SHP77 (cell line): ENCODE measurements around the gene FOXK1.

ENCODE experiments used
- DNase-seq, 2 experiments: peaks; one replicate each; lab custom pipeline; 2025; lab: John Stamatoyannopoulos, UW

FOXK1 gene

GRCh38 chr7:4744391-4745264, 62.5 kb downstream of the FOXK1 start:
- peak; percentile 98 to 99 for DNase-seq

GRCh38 chr7:4745265-4745919, 63.3 kb downstream of the FOXK1 start:
- DNase-seq: no peak

- no peak for DNase-seq
These were observed 64.2 kb downstream of the FOXK1 start for GRCh38 chr7:4745971-4746919.

GRCh38 chr7:4747013-4747412, 64.9 kb downstream of the FOXK1 start:
- no peak for DNase-seq

- no peak for DNase-seq
These were observed 65.7 kb downstream of the FOXK1 start for GRCh38 chr7:4747746-4748145.

GRCh38 chr7:4748231-4748681, 66.2 kb downstream of the FOXK1 start:
- DNase-seq: no peak

GRCh38 chr7:4749363-4749762, 67.3 kb downstream of the FOXK1 start:
- DNase-seq: no peak

GRCh38 chr7:4749798-4750197, 67.7 kb downstream of the FOXK1 start:
- no peak for DNase-seq

GRCh38 chr7:4751398-4751947, 69.4 kb downstream of the FOXK1 start:
- DNase-seq: no peak

- DNase-seq: peak; percentile 76 to 89
These were observed 71.7 kb downstream of the FOXK1 start for GRCh38 chr7:4753598-4754432.

GRCh38 chr7:4754433-4755010, 72.4 kb downstream of the FOXK1 start:
- DNase-seq: no peak

- DNase-seq: no peak
These were observed 73.0 kb downstream of the FOXK1 start for GRCh38 chr7:4755045-4755444.

- DNase-seq: no peak
These were observed 76.0 kb downstream of the FOXK1 start for GRCh38 chr7:4758111-4758510.

GRCh38 chr7:4758791-4759190, 76.7 kb downstream of the FOXK1 start:
- no peak for DNase-seq

GRCh38 chr7:4759211-4759610, 77.1 kb downstream of the FOXK1 start:
- DNase-seq: no peak

GRCh38 chr7:4760952-4761351, 78.9 kb downstream of the FOXK1 start:
- no peak for DNase-seq

- no peak for DNase-seq
These were observed 80.3 kb downstream of the FOXK1 start for GRCh38 chr7:4762121-4763055.

- DNase-seq: no peak
These were observed 81.1 kb downstream of the FOXK1 start for GRCh38 chr7:4763091-4763793.

- DNase-seq: no peak
These were observed 81.7 kb downstream of the FOXK1 start for GRCh38 chr7:4763794-4764185.
